ENCODE measurements around the gene UBA6. TPM values are rescaled to one million over a fixed set of nuclear protein-coding genes. Genes with fewer than 3 reads are reported as not detected.

UBA6 gene
- total and polyA plus RNA-seq, 2 experiments from 2014 or later, result 38.8 to 61.9 TPM

DNA sequence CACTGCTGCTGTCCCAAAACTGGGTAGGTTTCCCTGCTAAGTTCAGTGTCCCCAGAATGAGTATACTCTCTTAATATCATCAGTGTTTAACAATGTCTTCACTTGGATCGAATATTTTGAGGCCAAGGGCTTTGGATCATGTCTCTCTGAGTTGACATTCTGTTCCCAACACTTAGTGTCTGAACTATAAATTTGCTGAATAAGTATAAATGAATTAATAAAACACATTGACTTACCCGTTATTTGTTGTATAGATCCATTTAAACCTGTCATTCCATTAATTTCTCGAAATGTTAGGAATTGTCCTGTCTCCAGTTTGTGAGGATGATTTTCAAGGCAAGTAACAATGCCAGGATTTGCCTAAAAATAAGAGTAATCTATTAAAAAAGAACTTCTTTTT is 32.6 kb downstream of the UBA6 start:
- Histone ChIP-seq H3K27ac (no peak overlapping the region), H3K79me2 (ENCODE audit: insufficient read depth) (no peaks in the 10 kb centered on the region), H3K4me2 (ENCODE audit: unreplicated experiment) (no peak overlapping the region), H3F3A (ENCODE audit: insufficient read depth) (no peaks in the 10 kb centered on the region), H3K36me3 (ENCODE audit: low read depth) (peaks cover 50% of the 10 kb centered on the region), H3K9ac (no peak overlapping the region), H3K4me1 (ENCODE audit: insufficient read depth) (0 out of 2 replicates have a peak, but pooled peaks cover 4% of the 10 kb centered on the region), H3K27me3 (replicated peaks; ENCODE audit: insufficient read depth) (no peaks in the 10 kb centered on the region), H3K4me3 (no peak overlapping the region), H3K9me3 (ENCODE audit: low read depth) (no peaks in the 10 kb centered on the region), H2AFZ (no peak overlapping the region), H3K9me2 (ENCODE audit: insufficient read depth) (0 out of 2 replicates have a peak, but pooled peaks cover 2% of the 10 kb centered on the region), H4K20me1 (ENCODE audit: insufficient read depth) (no peaks in the 10 kb centered on the region)
- no peak for DNase-seq
- in situ Hi-C loops (cut with MboI), result no loop called here
- WGBS, 2 experiments (ENCODE audit: low coverage in 1 of 2, low lambda C conversion rate in 2 of 2, missing lambda C conversion rate in 2 of 2), result 90 to 93% methylated on average over 3 of the region's 3 CpGs
- TF ChIP-seq EZH2 (IDR thresholded peaks at IDR 0.05; ENCODE audit: insufficient read depth, poor library complexity, severe bottlenecking) (no peak), EZH2phosphoT487 (IDR thresholded peaks at IDR 0.05; ENCODE audit: insufficient read depth, low read depth) (no peak)

- 97 to 98% methylated on average over 4 of the region's 4 CpGs for WGBS, 2 experiments (ENCODE audit: low coverage in 1 of 2, low lambda C conversion rate in 2 of 2, missing lambda C conversion rate in 2 of 2)
- H3K27ac ChIP-seq, result no peak overlapping the region
- no peaks in the 10 kb centered on the region for H3K27me3 ChIP-seq (replicated peaks; ENCODE audit: insufficient read depth)
- H4K20me1 ChIP-seq (ENCODE audit: insufficient read depth), result no peaks in the 10 kb centered on the region
- H3K36me3 ChIP-seq (ENCODE audit: low read depth), result peaks cover 61% of the 10 kb centered on the region
- no peaks in the 10 kb centered on the region for H3K4me1 ChIP-seq (ENCODE audit: insufficient read depth)
- no peaks in the 10 kb centered on the region for H3F3A ChIP-seq (ENCODE audit: insufficient read depth)
- H2AFZ ChIP-seq, result no peak overlapping the region
- H3K9me3 ChIP-seq (ENCODE audit: low read depth), result no peaks in the 10 kb centered on the region
- no peaks in the 10 kb centered on the region for H3K9me2 ChIP-seq (ENCODE audit: insufficient read depth)
- no peak overlapping the region for H3K4me2 ChIP-seq (ENCODE audit: unreplicated experiment)
- in situ Hi-C loops (cut with MboI), result no loop called here
- H3K9ac ChIP-seq, result no peak overlapping the region
- 0 out of 2 replicates have a peak, but pooled peaks cover 6% of the 10 kb centered on the region for H3K79me2 ChIP-seq (ENCODE audit: insufficient read depth)
- H3K4me3 ChIP-seq, result no peak overlapping the region
- no peak for DNase-seq
- TF ChIP-seq EZH2 (IDR thresholded peaks at IDR 0.05; ENCODE audit: insufficient read depth, poor library complexity, severe bottlenecking) (no peak), EZH2phosphoT487 (IDR thresholded peaks at IDR 0.05; ENCODE audit: insufficient read depth, low read depth) (no peak)
These were observed 40.5 kb downstream of the UBA6 start for GRCh38 chr4:67660418-67660817.

DNA sequence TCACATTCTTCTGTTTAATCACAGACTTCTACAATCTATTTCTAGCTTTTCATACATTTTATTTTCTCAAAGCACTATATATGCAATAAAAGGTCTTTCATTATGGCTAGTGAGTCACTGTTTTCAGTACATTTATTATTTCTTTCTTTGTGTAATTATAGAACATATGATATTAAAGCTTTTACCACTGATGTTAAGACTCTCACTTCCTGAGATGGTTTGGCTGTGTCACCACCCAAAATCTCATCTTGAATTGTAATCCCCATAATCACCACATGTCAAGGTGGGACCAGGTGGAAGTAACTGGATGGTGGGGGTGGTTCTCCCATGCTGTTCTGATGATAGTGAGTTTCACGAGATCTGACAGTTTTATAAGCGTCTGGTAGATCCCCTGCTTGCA is 41.9 kb downstream of the UBA6 start:
- Histone ChIP-seq H2AFZ (no peak overlapping the region), H3K4me3 (no peak overlapping the region), H3K9me3 (ENCODE audit: low read depth) (no peaks in the 10 kb centered on the region), H3K4me1 (ENCODE audit: insufficient read depth) (no peaks in the 10 kb centered on the region), H3K79me2 (ENCODE audit: insufficient read depth) (0 out of 2 replicates have a peak, but pooled peaks cover 6% of the 10 kb centered on the region), H3K9ac (no peak overlapping the region), H3F3A (ENCODE audit: insufficient read depth) (no peaks in the 10 kb centered on the region), H3K4me2 (ENCODE audit: unreplicated experiment) (no peak overlapping the region), H3K27me3 (replicated peaks; ENCODE audit: insufficient read depth) (no peaks in the 10 kb centered on the region), H3K36me3 (ENCODE audit: low read depth) (peaks cover 55% of the 10 kb centered on the region), H3K27ac (no peak overlapping the region), H4K20me1 (ENCODE audit: insufficient read depth) (no peaks in the 10 kb centered on the region; the same call in 1 of the 2 replicates), H3K9me2 (ENCODE audit: insufficient read depth) (no peaks in the 10 kb centered on the region)
- WGBS, 2 experiments (ENCODE audit: low coverage in 1 of 2, low lambda C conversion rate in 2 of 2, missing lambda C conversion rate in 2 of 2), result 97 to 100% methylated on average over 2 of the region's 2 CpGs
- in situ Hi-C loops (cut with MboI), result no loop called here
- TF ChIP-seq EZH2phosphoT487 (IDR thresholded peaks at IDR 0.05; ENCODE audit: insufficient read depth, low read depth) (no peak), EZH2 (IDR thresholded peaks at IDR 0.05; ENCODE audit: insufficient read depth, poor library complexity, severe bottlenecking) (no peak)
- no peak for DNase-seq

- Histone ChIP-seq H3K4me2 (ENCODE audit: unreplicated experiment) (no peak overlapping the region), H3K27me3 (replicated peaks; ENCODE audit: insufficient read depth) (no peaks in the 10 kb centered on the region), H3K4me3 (no peak overlapping the region), H3F3A (ENCODE audit: insufficient read depth) (no peaks in the 10 kb centered on the region), H3K79me2 (ENCODE audit: insufficient read depth) (0 out of 2 replicates have a peak, but pooled peaks cover 10% of the 10 kb centered on the region), H2AFZ (no peak overlapping the region), H3K36me3 (ENCODE audit: low read depth) (peaks cover 48% of the 10 kb centered on the region), H3K9me2 (ENCODE audit: insufficient read depth) (no peaks in the 10 kb centered on the region), H3K27ac (no peak overlapping the region), H3K4me1 (ENCODE audit: insufficient read depth) (no peaks in the 10 kb centered on the region), H3K9ac (no peak overlapping the region), H3K9me3 (ENCODE audit: low read depth) (no peaks in the 10 kb centered on the region), H4K20me1 (ENCODE audit: insufficient read depth) (no peaks in the 10 kb centered on the region; the same call in 1 of the 2 replicates)
- in situ Hi-C loops (cut with MboI), result no loop called here
- DNase-seq, result no peak
- no peak for TF ChIP-seq EZH2phosphoT487 (IDR thresholded peaks at IDR 0.05; ENCODE audit: insufficient read depth, low read depth)
- no peak for TF ChIP-seq EZH2 (IDR thresholded peaks at IDR 0.05; ENCODE audit: insufficient read depth, poor library complexity, severe bottlenecking)
- 95 to 97% methylated on average over 3 of the region's 3 CpGs for WGBS, 2 experiments (ENCODE audit: low coverage in 1 of 2, low lambda C conversion rate in 2 of 2, missing lambda C conversion rate in 2 of 2)
These were observed 42.7 kb downstream of the UBA6 start for GRCh38 chr4:67658302-67658701.

- Histone ChIP-seq H3K9ac (no peak overlapping the region), H3K27me3 (replicated peaks; ENCODE audit: insufficient read depth) (no peaks in the 10 kb centered on the region), H3K27ac (no peak overlapping the region), H3K9me3 (ENCODE audit: low read depth) (no peaks in the 10 kb centered on the region), H3K4me1 (ENCODE audit: insufficient read depth) (no peaks in the 10 kb centered on the region), H2AFZ (no peak overlapping the region), H3K9me2 (ENCODE audit: insufficient read depth) (no peaks in the 10 kb centered on the region), H3K36me3 (ENCODE audit: low read depth) (peaks cover 10% of the 10 kb centered on the region; the same call in 1 of the 2 replicates), H3K4me2 (ENCODE audit: unreplicated experiment) (no peak overlapping the region), H3F3A (ENCODE audit: insufficient read depth) (no peaks in the 10 kb centered on the region), H3K79me2 (ENCODE audit: insufficient read depth) (peaks cover 19% of the 10 kb centered on the region), H4K20me1 (ENCODE audit: insufficient read depth) (no peaks in the 10 kb centered on the region; the same call in 1 of the 2 replicates), H3K4me3 (no peak overlapping the region)
- in situ Hi-C loops (cut with MboI), result no loop called here
- no peak for DNase-seq
- TF ChIP-seq EZH2 (IDR thresholded peaks at IDR 0.05; ENCODE audit: insufficient read depth, poor library complexity, severe bottlenecking) (no peak), EZH2phosphoT487 (IDR thresholded peaks at IDR 0.05; ENCODE audit: insufficient read depth, low read depth) (no peak)
These were observed 49.4 kb downstream of the UBA6 start for GRCh38 chr4:67651536-67651935.
